Stomach (tissue), 4 donors: ENCODE data around the gene BMP5.

Experiments
- POLR2A ChIP-seq, 4 donors: fragments of 450-650 bp; IDR thresholded peaks; one replicate each; pipeline ENCODE4 v1.6.1; 2016; ENCODE audit warnings: antibody characterized with exemption in 4 of 4, control low read depth in 2 of 4, mild to moderate bottlenecking in 1 of 4, moderate library complexity in 1 of 4
- TF ChIP-seq, protein P1 (sequence below), 7 experiments: fragments of 450-650 bp in 4 of 7; fragments of 200-600 bp in 3 of 7; sonication (generic) in 3 of 7; IDR thresholded peaks; one replicate each; pipeline ENCODE4 v1.5.1; 2016 to 2019; ENCODE audit warnings: antibody characterized with exemption in 7 of 7, control low read depth in 2 of 7, mild to moderate bottlenecking in 1 of 7

DNA sequence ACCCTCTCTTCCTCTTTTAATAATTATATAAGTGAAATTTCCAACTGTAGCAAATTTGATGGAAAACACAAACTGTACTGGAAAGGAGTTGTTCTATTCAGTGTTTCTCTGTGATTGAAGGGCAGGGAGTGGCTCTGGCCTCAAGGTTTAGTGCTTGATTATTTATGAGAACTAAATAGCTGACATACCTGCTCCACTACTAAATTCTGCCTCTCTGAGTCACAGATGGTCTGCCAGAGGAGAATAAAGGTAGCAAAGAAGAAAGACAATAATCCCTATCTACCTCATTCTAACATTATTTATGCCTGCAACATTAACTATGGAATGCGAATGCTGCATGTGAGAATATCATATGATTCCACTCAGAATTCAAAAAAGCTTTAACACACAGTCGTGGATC, 9.3 kb downstream of the BMP5 start:
- TF ChIP-seq, protein P1, sequence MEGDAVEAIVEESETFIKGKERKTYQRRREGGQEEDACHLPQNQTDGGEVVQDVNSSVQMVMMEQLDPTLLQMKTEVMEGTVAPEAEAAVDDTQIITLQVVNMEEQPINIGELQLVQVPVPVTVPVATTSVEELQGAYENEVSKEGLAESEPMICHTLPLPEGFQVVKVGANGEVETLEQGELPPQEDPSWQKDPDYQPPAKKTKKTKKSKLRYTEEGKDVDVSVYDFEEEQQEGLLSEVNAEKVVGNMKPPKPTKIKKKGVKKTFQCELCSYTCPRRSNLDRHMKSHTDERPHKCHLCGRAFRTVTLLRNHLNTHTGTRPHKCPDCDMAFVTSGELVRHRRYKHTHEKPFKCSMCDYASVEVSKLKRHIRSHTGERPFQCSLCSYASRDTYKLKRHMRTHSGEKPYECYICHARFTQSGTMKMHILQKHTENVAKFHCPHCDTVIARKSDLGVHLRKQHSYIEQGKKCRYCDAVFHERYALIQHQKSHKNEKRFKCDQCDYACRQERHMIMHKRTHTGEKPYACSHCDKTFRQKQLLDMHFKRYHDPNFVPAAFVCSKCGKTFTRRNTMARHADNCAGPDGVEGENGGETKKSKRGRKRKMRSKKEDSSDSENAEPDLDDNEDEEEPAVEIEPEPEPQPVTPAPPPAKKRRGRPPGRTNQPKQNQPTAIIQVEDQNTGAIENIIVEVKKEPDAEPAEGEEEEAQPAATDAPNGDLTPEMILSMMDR (IDR thresholded peaks at IDR 0.05), result no peak
- no peak for TF ChIP-seq POLR2A (IDR thresholded peaks at IDR 0.05)
